Pancreas (tissue), 10 donors: Measurements from ENCODE around the gene SNRNP200. TPM values are rescaled to one million over a fixed set of nuclear protein-coding genes. Genes with fewer than 3 reads are reported as not detected.

Experiments
- ATAC-seq, 4 donors: fragments of 200-7000 bp; cut with Tn5 transposase; one replicate each; pipeline versions ENCODE4 v1.8.0 to v1.9.1; 2020; ENCODE audit warnings: mild to moderate bottlenecking in 4 of 4, moderate library complexity in 4 of 4
- DNase-seq, 6 donors: peaks; one replicate each; pipeline ENCODE4 v3.0.0-alpha.2; 2020
- FAIRE-seq: peaks from 2 replicates; lab custom pipeline; 2012; peaks lifted over from hg19 to GRCh38; lab: Jason Lieb, UNC
- H3K27ac ChIP-seq, 4 donors: fragments of 200-600 bp; sonication (generic); 1 replicate in 3 of 4; 2 replicates in 1 of 4; pipeline versions ENCODE4 v1.5.0 to v1.8.0; 2020
- H3K27me3 ChIP-seq, 4 donors: fragments of 200-600 bp; one replicate each; pipeline ENCODE4 v1.8.0; 2021
- H3K36me3 ChIP-seq, 3 donors: fragments of 200-600 bp; sonication (generic) in 1 of 3; one replicate each; pipeline versions ENCODE4 v1.5.0 to v1.8.0; 2020 to 2021
- H3K4me1 ChIP-seq, 3 donors: fragments of 200-600 bp; one replicate each; pipeline ENCODE4 v1.8.0; 2021
- H3K4me3 ChIP-seq, 4 donors: fragments of 200-600 bp; sonication (generic) in 2 of 4; one replicate each; pipeline versions ENCODE4 v1.5.0 to v1.8.0; 2020 to 2021
- H3K9me3 ChIP-seq, 4 donors: fragments of 200-600 bp; one replicate each; pipeline ENCODE4 v1.8.0; 2021
- CTCF ChIP-seq, 4 donors: fragments of 200-600 bp; sonication (generic) in 3 of 4; IDR thresholded peaks; one replicate each; pipeline versions ENCODE4 v1.5.0 to v1.8.0; 2021; ENCODE audit warnings: antibody characterized with exemption in 4 of 4
- WGBS, 2 donors: extraction: QIAGEN DNeasy Blood & Tissue Kit; methylation state at CpG; one replicate each; pipeline ENCODE4 v1.1.7; 2013; 5-methylcytosine and 5-hydroxymethylcytosine counted together
- intact Hi-C, 3 donors: fragments of 100-400 bp; cut with DNase I; formaldehyde crosslinking; loops; one replicate each; pipeline versions ENCODE4 v1.11.1 to v1.14.2; 2022
- polyA plus RNA-seq, 2 donors: library from polyadenylated mRNA; stranded (reverse); fragments of 200-250 nt; gene quantifications; one replicate each; pipeline ENCODE4 v1.2.3, GENCODE V29; 2013
- total RNA-seq, 6 donors: library from RNA; stranded (reverse); fragmentation: NEBNext Ultra II Directional in 4 of 6; extraction: Animal tissue kit (Norgen Biotek cat#: 25700) in 4 of 6; gene quantifications; one replicate each; pipeline versions ENCODE4 v1.2.1 to v1.2.4, GENCODE V29; 2021 to 2023
- donor health status: healthy with polysubstance abuse.
- donor health status: DM: no; HTN: no; CAD: no; lungs with moderate emphysema.
- donor health status: DM: no; HTN: no; CAD: no.
- donor health status: control.
- donor health status: control.
- donor health status: Bipolar disorder and iron deficiency.
- donor health status: DM: yes; HTN: yes; CAD: no.
- donor health status: DM: no; HTN: no; CAD: no.
- donor health status: DM: no; HTN: no; CAD: no.
- donor health status: DM: yes; HTN: yes; CAD: no.

Gene SNRNP200
- total and polyA plus RNA-seq, 8 donors: 42.1 to 87.7 (median 50.3) TPM

- intact Hi-C loops: no loop called here
- Histone ChIP-seq H3K9me3 (no peaks in the 10 kb centered on the region), H3K36me3 (no peaks in the 10 kb centered on the region), H3K4me3 (peak overlapping the region; percentile 32 to 50 (median 40)), H3K27me3 (peaks cover 0 to 28% (median 3%) of the 10 kb centered on the region in 4 donors), H3K4me1 (peaks cover 0 to 3% (median 0%) of the 10 kb centered on the region in 3 donors), H3K27ac (no peak overlapping the region)
- DNase-seq: peak in 2 of 6 donors; percentile 26 to 65
- no peak for TF ChIP-seq CTCF (IDR thresholded peaks at IDR 0.05)
- WGBS, 2 donors: 7% methylated on average over 41 of the region's 41 CpGs
- ATAC-seq: peak; percentile 21 to 59 (median 52)
- no peak for FAIRE-seq
Measured at GRCh38 chr2:96320728-96321622, 15.6 kb upstream of the SNRNP200 start.

- Histone ChIP-seq H3K4me1 (peaks cover 0 to 3% (median 0%) of the 10 kb centered on the region in 3 donors), H3K9me3 (no peaks in the 10 kb centered on the region), H3K27ac (no peak overlapping the region), H3K27me3 (peaks cover 0 to 28% (median 3%) of the 10 kb centered on the region in 4 donors), H3K4me3 (no peak overlapping the region), H3K36me3 (no peaks in the 10 kb centered on the region)
- TF ChIP-seq CTCF (IDR thresholded peaks at IDR 0.05): no peak
- 87 to 89% methylated on average over 3 of the region's 3 CpGs for WGBS, 2 donors
- intact Hi-C loops: no loop called here
- FAIRE-seq (no peak), ATAC-seq (no peak), DNase-seq (no peak)
Measured at GRCh38 chr2:96320326-96320725, 15.0 kb upstream of the SNRNP200 start.

GRCh38 chr2:96319396-96319795, 14.1 kb upstream of the SNRNP200 start:
- no peak for FAIRE-seq
- no peak overlapping the region for H3K4me3 ChIP-seq
- no peak for TF ChIP-seq CTCF (IDR thresholded peaks at IDR 0.05)
- H3K27me3 ChIP-seq: peaks cover 0 to 28% (median 3%) of the 10 kb centered on the region in 4 donors
- 79% methylated on average over 1 of the region's 1 CpG for WGBS, 2 donors
- no peak for ATAC-seq
- H3K27ac ChIP-seq: no peak overlapping the region
- DNase-seq: no peak
- intact Hi-C loops: no loop called here
- H3K9me3 ChIP-seq: no peaks in the 10 kb centered on the region
- no peaks in the 10 kb centered on the region for H3K36me3 ChIP-seq
- peaks cover 0 to 3% (median 0%) of the 10 kb centered on the region in 3 donors for H3K4me1 ChIP-seq

- H3K27ac ChIP-seq: no peak overlapping the region
- no peaks in the 10 kb centered on the region for H3K9me3 ChIP-seq
- DNase-seq (no peak), ATAC-seq (no peak), FAIRE-seq (no peak)
- no peak for TF ChIP-seq CTCF (IDR thresholded peaks at IDR 0.05)
- H3K36me3 ChIP-seq: no peaks in the 10 kb centered on the region
- intact Hi-C loops: no loop called here
- H3K4me3 ChIP-seq: no peak overlapping the region
- peaks cover 0 to 3% (median 0%) of the 10 kb centered on the region in 3 donors for H3K4me1 ChIP-seq
- H3K27me3 ChIP-seq: peaks cover 0 to 27% (median 3%) of the 10 kb centered on the region in 4 donors
- WGBS, 2 donors: 83 to 86% methylated on average over 4 of the region's 4 CpGs
Measured at GRCh38 chr2:96318723-96319122, 13.4 kb upstream of the SNRNP200 start.

GRCh38 chr2:96317584-96317997, 12.2 kb upstream of the SNRNP200 start:
- H3K4me3 ChIP-seq: no peak overlapping the region
- H3K27ac ChIP-seq: no peak overlapping the region
- ATAC-seq (no peak), FAIRE-seq (no peak), DNase-seq (no peak)
- H3K36me3 ChIP-seq: no peaks in the 10 kb centered on the region
- intact Hi-C loops: no loop called here
- no peak for TF ChIP-seq CTCF (IDR thresholded peaks at IDR 0.05)
- H3K4me1 ChIP-seq: peaks cover 0 to 3% (median 0%) of the 10 kb centered on the region in 3 donors
- H3K9me3 ChIP-seq: no peaks in the 10 kb centered on the region
- peaks cover 0 to 19% (median under 1%) of the 10 kb centered on the region in 4 donors for H3K27me3 ChIP-seq
- WGBS, 2 donors: 80% methylated on average over 4 of the region's 4 CpGs
